GM10266 (cell line): Measurements from ENCODE around the gene SEC31A.

Experiments used
- DNase-seq: peaks from one replicate; pipeline ENCODE4 v3.0.0; 2012; ENCODE audit errors: extremely low spot score
- TF ChIP-seq, protein P1 (sequence below): IDR thresholded peaks from 2 replicates; pipeline ENCODE4 v1.5.1; 2012; ENCODE audit warnings: mild to moderate bottlenecking, low read depth; ENCODE audit not compliant: control insufficient read depth, insufficient read depth; ENCODE audit errors: missing control alignments

The SEC31A gene

DNA sequence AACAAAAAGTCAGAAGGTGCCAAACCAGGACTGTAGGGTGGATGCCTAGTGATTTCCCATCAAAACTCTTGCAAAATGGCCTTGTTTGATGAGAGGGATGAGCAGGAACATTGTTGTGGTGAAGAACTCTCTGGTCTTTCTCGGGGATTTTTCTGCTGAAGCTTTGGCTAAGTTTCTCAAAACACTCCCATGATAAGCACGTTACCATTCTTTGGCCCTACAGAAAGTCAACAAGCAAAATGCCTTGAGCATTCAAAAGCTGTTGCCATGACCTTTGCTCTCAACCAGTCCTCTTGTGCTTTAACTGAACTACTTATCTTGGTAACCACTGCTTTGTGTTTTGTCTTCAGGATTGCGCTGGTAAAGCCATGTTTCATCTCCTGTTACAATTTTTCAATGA is 3.0 kb upstream of the SEC31A start:
- no peak for DNase-seq
- TF ChIP-seq, protein P1, sequence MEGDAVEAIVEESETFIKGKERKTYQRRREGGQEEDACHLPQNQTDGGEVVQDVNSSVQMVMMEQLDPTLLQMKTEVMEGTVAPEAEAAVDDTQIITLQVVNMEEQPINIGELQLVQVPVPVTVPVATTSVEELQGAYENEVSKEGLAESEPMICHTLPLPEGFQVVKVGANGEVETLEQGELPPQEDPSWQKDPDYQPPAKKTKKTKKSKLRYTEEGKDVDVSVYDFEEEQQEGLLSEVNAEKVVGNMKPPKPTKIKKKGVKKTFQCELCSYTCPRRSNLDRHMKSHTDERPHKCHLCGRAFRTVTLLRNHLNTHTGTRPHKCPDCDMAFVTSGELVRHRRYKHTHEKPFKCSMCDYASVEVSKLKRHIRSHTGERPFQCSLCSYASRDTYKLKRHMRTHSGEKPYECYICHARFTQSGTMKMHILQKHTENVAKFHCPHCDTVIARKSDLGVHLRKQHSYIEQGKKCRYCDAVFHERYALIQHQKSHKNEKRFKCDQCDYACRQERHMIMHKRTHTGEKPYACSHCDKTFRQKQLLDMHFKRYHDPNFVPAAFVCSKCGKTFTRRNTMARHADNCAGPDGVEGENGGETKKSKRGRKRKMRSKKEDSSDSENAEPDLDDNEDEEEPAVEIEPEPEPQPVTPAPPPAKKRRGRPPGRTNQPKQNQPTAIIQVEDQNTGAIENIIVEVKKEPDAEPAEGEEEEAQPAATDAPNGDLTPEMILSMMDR = no peak

GRCh38 chr4:82892467-82892802 is 1.5 kb upstream of the SEC31A start:
- DNase-seq = no peak

DNA sequence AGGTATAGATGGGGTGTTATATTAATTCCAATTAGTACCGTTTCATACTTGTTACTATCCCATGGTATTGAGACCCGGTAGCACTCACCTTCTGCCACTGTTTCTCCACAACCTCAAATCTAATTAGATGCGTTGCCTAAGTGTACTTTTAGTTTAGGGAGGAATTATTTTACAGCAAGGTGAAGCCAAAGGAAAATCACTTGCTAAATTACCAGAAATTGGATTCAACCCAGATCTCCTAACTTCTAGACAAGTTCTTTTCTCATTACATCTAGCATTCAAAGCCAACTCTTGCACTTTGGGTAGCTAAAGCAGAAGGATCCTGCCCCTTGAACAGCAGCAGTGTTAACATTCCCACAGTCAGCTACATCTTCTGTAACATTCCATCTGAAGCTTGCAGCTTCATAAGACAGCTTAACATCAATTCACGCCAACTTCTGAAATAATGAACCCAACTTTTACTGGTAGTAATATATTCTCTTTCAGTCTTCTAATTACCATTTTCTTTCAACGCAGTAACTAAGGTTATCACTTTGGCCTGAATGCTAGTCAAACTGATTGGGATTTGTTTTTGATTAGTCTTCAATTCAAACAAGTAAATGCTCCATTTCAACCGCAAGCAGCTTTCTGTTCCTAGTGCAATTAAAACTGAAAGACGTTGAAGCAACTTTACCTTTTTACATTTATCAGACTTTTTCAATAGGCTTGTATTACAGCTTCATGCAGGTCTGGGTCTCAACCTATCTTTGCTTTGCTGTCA is 934 bp upstream of the SEC31A start:
- TF ChIP-seq, protein P1 = no peak
- no peak for DNase-seq

More at GRCh38 chr4:82892467-82892802, 1.5 kb upstream of the SEC31A start:
- TF ChIP-seq, protein P1 = no peak

- TF ChIP-seq, protein P1 = no peak
Observed at GRCh38 chr4:82890528-82890900, 439 bp downstream of the SEC31A start.

GRCh38 chr4:82889287-82889686 is 1.7 kb downstream of the SEC31A start:
- TF ChIP-seq, protein P1 = no peak
- DNase-seq = no peak

More at GRCh38 chr4:82890528-82890900, 439 bp downstream of the SEC31A start:
- no peak for DNase-seq

GRCh38 chr4:82886147-82886942 is 4.6 kb downstream of the SEC31A start:
- DNase-seq = no peak
- TF ChIP-seq, protein P1 = no peak

DNA sequence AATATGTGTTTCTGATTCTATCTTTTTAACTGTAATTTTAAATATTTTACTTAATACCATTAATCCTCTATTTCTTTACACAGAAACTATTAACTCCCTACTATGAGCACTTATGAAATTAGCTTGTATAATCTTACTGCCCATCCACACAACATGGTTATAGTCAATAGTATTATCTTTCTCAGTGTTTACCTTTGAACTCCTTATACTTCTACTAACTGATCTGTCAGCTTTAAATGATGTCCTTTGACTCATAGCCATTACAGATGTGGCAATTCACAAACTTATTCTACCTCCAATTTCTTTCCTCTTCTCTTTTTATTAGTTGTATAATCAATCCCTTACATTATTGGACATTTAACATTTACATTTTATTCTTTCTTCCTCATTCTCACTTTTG is 5.5 kb downstream of the SEC31A start:
- no peak for DNase-seq
- TF ChIP-seq, protein P1 = no peak
